ENCODE results near the gene BAZ1A.

Gene BAZ1A, protein sequence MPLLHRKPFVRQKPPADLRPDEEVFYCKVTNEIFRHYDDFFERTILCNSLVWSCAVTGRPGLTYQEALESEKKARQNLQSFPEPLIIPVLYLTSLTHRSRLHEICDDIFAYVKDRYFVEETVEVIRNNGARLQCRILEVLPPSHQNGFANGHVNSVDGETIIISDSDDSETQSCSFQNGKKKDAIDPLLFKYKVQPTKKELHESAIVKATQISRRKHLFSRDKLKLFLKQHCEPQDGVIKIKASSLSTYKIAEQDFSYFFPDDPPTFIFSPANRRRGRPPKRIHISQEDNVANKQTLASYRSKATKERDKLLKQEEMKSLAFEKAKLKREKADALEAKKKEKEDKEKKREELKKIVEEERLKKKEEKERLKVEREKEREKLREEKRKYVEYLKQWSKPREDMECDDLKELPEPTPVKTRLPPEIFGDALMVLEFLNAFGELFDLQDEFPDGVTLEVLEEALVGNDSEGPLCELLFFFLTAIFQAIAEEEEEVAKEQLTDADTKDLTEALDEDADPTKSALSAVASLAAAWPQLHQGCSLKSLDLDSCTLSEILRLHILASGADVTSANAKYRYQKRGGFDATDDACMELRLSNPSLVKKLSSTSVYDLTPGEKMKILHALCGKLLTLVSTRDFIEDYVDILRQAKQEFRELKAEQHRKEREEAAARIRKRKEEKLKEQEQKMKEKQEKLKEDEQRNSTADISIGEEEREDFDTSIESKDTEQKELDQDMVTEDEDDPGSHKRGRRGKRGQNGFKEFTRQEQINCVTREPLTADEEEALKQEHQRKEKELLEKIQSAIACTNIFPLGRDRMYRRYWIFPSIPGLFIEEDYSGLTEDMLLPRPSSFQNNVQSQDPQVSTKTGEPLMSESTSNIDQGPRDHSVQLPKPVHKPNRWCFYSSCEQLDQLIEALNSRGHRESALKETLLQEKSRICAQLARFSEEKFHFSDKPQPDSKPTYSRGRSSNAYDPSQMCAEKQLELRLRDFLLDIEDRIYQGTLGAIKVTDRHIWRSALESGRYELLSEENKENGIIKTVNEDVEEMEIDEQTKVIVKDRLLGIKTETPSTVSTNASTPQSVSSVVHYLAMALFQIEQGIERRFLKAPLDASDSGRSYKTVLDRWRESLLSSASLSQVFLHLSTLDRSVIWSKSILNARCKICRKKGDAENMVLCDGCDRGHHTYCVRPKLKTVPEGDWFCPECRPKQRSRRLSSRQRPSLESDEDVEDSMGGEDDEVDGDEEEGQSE (N-terminal part only)
- total RNA-seq: 141 to 192 (median 184) reads per million in 4 donors

GRCh38 chr14:34875031-34875922 lies at the start of gene BAZ1A:
TSS of gene BAZ1A (minus strand) at chr14:34875360. CDS start at chr14:34874604, 756 bp downstream.
- peak; percentile 10 to 63 (median 28) for DNase-seq

GRCh38 chr14:34920339-34920738 lies 45.2 kb upstream of the BAZ1A start:
- no peak for DNase-seq

GRCh38 chr14:34913619-34914018 lies 38.5 kb upstream of the BAZ1A start:
- no peak for DNase-seq

- DNase-seq: no peak
Measured at GRCh38 chr14:34912966-34913365, 37.8 kb upstream of the BAZ1A start.

GRCh38 chr14:34912182-34912581 lies 37.0 kb upstream of the BAZ1A start:
- no peak for DNase-seq

DNA sequence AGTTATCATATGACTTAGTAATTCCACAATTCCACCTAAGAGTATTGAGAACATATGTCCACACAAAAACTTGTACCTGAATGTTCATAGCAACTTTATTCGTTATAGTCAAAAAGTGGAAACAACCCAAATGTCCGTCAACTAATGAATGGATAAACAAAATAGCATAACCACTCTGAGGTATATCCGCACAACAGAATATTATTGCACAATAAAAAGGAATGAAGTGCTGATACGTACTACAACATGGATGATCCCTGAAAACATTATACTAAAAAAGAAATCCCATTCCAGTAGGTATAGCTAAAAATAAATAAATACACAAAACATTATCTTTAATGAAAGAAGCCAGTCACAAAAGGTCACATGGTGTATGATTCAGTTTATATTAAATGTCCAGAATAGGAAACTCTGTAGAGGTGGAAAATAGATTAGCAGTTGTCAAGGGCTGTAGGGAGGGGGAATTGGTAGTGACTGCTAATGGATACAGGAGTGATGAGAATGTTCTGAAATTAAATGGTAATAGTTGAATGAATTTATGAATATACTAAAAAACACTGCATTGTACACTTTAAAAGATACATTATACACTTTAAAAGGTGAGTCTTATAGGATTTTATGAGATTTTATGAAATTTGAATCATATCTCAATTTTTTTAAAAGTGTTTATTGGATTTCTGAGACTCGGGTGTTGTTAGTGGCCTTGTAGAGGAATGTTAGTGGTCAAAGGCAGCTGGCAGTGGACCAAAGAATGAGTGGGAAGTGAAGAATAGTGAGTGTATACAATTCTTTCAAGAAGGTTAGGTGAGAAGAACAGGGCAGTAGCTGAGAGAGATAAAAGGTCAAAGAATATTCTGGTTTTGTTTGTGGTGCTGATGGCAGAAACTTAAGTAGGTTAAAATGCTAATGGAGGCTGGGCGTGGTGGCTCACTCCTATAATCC lies 36.3 kb upstream of the BAZ1A start:
- DNase-seq: no peak

DNA sequence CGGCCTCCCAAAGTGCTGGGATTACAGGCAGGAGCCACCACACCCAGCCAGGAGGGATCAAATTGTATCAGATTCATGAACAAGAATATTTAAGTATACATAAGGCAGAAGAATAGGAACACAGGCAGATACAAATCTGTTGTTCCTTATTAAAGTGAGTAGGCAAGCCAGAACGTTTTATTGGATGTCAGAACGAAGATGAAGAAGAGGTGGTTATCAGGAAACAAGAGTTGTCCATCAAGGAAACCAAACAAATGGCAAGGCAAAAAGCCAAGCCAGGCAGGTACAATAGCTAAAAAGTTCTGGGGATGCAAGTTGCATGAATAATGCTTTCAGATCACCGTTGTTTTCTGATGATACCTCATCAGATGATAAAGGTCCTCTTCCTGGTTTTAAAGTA lies 31.1 kb upstream of the BAZ1A start:
- no peak for DNase-seq

DNA sequence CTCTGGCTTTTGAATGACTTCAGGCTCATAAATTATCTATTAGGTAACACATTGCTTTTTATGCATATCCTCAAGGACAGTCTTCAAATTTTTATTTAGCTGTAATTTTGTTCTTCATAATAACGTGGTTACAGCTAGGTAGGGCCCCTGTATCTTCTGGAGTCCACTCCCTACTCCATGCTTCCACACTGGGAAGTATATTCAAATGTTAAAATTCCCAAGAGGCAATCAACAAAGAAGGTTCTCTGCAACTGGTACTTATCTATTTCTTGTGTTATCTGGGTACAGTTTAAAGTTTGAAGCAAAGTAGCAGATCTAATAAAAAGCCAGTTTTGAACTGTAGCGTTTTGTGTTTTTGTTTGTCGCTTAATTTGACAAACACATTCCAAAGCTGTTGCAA lies 20.1 kb upstream of the BAZ1A start:
- no peak for DNase-seq

GRCh38 chr14:34890937-34891336 lies 15.8 kb upstream of the BAZ1A start:
- DNase-seq: no peak

DNA sequence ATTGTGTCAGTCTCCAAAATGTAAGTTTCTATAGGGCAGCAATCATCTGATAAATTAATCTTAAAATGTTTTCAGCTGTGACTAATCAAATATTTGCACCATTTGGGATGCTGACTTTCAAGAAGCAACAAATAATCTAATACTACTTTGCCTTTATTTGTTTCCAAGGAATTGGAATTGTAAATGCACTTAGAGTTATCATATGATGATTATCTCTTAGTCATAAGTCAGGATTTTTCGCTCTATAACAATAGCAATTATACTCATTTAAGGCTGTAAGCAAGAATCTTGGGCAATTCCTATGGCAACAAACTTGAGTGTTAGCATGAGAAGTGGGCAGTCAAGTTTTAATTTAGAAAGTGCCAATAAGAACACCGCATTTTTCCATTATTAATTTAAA lies 13.0 kb upstream of the BAZ1A start:
- DNase-seq: no peak

- no peak for DNase-seq
Measured at GRCh38 chr14:34883954-34884353, 8.8 kb upstream of the BAZ1A start.

- peak; percentile 19 to 68 (median 46) for DNase-seq
Measured at GRCh38 chr14:34874386-34875030, 652 bp downstream of the BAZ1A start.

GRCh38 chr14:34873589-34874385 lies 1.4 kb downstream of the BAZ1A start:
- peak; percentile 71 to 88 (median 76) for DNase-seq

DNA sequence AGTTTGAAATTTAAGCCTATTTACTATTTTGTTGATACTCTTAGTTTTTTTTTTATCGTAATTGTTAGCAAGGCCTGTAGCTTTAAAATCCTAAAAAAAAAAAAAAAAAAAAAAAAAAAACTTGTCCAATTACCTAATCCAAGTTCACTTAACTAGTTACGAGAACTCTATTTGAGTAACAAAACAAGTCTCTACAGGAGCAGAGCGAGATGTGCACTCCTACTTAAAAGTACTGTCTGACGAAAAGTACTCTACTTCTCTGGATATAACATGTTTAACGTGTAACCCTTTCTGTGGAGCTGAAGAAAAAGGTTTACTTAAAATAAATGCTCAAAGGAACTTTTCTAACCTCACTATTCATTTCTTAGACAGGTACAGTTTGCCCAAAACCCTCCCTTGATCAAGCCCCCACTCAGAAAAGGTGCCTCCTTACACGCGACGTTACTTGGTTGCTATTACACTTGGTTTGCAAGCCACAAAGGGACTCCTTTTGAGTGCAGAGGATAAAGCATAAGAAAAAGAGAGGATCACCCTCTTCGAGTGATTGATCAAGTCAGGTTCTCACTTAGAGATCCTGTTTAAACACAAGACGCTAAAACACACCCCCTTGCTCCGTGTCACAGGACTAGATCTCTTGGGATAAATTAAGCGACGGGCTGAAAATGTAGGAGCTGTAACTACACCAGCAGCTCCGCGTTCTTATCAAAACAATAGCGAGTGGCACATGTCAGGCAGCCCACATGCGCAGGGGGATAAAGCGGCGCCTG lies 2.2 kb downstream of the BAZ1A start:
- DNase-seq: peak in 1 of 5 donors; percentile 4

DNA sequence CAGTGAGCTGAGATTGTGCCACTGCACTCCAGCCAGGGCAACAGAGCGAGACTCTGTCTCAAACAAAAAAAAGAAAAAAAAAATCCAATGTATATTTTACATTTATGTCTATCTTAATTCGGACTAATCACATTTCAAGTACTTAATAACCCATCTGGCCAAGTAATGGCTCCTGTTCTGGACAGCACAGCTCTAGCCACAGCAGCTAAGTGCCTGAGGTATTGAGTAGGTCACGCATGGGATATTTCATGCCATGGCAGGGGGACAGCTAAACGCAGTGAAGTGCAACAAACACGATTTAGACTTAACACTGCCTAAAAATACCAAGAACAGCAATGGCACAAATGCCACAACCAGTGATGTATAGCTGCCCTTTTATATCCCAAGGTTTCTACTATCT lies 8.0 kb downstream of the BAZ1A start:
- no peak for DNase-seq

DNA sequence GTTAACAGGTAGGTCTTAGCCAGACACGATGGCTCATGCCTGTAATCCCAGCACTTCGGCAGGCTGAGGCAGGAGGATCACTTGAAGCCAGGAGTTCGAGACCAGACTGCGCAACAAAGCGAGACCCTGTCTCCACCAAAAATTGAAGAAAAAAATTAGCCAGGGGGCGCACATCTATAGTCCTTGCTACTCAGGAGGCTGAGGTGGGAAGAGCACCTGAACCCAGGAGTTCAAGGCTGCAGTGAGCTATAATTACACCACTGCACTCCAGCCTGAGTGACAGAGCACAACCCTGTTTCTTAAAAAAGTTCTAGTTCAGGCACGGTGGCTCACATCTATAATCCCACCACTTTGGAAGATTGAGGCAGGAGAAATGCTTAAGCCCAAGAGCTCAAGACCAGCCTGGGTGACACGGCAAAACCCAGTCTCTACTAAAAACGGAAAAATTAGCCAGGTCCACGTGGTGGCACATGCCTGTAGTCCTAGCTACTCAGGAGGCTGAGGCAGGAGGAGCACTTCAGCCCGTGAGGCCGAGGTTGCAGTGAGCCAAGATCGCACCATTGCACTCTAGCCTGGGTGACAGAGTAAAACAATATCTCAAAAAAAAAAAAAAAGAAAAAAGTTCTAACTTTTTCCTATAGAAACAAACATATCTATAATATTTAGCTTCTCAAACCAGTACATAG lies 9.1 kb downstream of the BAZ1A start:
- no peak for DNase-seq

DNA sequence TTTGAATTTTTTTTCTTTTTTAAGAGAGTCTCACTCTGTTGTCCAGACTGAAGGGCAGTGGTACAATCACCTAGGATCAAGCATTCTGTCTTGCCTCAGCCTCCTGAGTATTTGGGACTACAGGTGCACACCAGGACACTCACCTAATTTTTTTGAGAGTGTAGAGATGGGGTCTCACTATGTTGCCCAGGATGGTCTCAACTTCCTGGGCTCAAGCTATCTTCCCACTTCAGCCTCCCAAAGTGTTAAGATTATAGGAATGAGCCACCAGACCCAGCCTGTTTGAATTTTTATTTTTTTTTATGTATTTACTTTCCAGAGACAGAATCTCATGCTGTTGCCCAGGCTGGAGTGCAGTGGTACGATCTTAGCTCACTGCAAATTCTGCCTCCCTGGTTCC lies 11.3 kb downstream of the BAZ1A start:
- DNase-seq: no peak

DNA sequence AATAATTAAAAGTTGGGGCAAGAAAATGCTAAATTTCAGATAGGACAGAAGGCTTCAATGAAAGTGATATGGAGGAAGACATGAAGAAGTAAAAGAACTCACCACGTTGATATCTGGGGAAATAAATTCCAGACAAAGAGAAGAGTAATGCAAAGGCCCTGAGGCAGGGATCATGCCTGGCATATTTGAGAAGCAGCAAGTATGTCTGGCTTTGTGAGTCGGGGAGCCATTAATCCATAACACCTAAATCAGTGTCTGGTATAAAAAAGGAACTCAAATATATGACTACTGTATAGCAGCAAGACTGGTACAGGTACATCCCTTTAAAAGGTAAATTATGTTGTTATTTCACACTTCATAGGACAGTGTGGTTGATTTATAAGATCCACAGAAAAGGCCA lies 16.4 kb downstream of the BAZ1A start:
- DNase-seq: no peak

Measured in T-helper 1 cell (primary cell).